Inflammatory macrophage (primary cell): ENCODE measurements around the gene RARA.

ENCODE experiments used
- DNase-seq, 2 donors: peaks; one replicate each; pipeline ENCODE4 v3.0.0-alpha.2; 2020 to 2022

Gene RARA

DNA sequence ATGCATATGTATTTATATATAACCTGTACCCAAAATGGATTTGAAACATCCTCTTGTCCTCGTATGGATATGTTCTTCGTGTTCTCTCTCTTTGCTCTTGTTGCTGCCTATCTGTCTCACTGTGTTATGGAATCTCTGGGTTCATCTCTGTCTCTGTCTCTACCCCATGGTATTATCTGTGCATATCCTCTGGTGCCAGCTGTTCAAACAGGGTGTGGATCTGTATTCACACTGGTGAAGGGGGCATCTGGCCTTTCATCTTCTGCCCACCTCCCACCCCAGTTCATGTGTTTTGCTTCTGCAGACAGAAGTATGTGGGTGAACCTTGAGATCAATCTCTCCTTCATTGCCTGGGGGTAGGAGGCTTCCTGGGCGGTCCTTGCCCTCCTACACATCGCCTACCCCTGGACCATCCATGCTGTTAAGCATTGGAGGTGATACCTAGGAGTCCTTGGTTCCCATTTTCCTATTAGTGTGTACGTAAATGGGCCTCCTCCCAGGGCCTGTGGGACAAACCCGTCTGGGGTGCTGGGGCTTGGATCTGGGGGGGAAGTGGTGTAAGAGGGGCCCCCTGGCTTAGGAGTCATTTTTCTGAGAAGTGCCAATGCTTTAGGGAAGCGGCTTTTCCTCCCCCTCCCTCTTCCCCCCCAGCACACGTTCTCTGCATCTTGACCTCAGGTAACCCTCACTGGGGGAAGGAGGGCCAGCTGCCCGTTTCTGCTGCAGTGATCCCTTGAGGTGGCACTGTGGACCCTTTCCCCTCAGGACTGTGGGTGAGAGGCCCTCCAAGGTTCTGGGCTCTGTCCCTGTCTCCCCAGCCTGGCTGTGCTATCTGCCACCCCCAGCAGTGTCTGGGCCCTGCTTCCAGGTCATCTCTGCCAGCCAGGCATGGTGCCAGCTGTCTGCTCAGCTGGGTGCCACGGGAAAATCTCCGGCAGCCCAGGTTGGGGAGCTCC is 21.1 kb downstream of the RARA start:
- DNase-seq: peak; percentile 89 to 92

GRCh38 chr17:40330850-40331470 is 22.0 kb downstream of the RARA start:
- no peak for DNase-seq

DNA sequence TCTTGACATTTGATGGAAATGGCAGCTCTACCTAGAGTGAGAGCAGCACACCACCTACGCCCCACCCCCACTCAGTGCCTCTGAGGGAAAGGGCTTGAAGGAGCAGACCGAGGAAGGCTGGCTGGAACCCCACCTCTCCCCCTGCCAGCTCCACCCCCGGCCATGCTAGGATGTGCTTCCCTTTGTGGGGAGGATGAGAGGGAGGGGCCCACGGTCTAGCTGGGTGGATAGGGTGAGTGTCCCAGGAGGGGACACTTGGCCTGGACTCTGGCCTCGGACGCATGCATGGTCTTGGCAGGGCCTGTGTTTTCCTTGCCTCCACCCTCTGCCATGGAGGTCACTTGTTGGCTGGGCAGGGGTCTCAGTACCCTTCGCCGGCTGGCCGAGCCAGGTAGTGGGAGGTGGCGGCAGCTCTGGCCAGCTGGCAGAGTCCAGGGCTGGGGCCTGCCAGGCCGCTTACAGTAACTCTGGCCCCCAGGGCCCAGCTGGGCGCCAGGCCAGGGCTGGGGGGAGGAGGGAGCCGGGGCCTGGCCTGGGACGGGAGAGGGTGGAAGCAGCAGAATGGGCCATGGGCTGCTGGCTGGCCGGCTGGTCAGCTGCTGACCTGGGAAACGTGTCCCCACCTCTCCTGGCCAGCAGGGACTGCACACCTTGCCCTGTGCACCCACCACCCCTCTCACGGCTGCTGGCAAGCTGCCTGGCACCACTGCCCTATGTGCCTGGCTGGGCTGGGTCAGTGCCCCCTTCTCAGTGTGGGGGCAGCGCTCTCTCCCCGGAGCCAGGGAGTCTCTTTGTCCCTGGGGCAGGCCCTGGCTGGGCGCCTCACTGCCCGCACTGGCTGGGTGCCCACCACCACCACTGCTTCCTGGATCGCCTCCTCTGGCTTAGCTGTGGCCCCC is 23.0 kb downstream of the RARA start:
- peak; percentile 30 to 40 for DNase-seq

GRCh38 chr17:40333781-40334448 is 24.9 kb downstream of the RARA start:
- peak; percentile 93 to 94 for DNase-seq

DNA sequence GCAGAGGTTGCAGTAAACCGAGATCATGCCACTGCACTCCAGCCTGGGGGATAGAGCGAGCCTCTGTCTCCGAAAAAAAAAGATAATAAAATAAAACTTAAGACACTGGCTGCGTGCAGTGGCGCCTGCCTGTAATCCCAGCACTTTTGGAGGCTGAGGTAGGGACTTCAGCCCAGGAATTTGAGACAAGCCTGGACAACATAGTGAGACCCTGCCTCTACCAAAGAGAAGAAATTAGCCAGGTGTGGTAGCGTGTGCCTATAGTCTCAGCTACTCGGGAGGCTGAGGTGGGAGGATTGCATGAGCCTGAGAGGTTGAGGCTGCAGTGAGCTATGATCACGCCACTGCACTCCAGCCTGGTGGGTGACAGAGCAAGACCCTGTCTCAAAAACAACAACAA is 26.6 kb downstream of the RARA start:
- DNase-seq: no peak

DNA sequence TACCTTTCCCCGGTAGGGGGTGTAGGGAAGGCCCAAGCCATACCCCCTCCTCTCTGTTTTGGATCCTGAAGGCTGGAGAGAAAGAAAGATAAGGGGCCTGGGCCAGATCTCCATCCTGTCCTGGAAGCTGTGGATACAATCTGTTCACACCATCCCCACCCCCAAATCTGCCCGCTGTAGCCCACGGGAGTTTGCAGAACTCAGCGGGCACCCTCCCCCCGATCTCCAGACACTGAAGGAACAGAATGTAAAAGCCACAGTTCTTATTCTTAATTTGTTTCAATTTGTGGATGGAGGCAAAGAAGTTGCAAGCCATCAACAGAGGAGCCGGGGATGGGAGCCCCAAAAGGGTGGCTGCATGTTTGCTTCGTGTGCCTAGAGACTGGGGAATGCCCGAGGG is 28.4 kb downstream of the RARA start:
- DNase-seq: no peak

DNA sequence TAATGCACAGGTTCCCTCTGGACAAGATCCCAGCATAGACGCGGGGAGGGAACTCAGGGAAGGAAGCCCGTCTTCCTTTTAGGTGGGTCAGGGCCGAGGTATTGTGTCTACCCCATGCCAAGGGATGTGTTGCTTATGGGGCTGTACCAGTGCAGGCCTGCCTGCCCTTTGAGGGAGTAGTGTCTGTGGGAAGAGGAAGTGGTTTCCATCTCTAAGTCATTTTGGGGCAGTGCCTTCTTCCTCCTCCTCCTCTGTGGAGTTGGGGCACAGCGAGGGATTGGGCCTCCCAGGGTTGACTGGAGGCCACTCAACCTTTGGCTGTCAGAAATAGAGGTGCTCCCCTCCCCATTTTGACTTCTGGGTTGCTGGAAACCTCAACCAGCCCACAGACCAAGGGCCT is 29.1 kb downstream of the RARA start:
- peak in 1 of 2 donors; percentile 35 for DNase-seq

GRCh38 chr17:40338941-40339649 is 30.1 kb downstream of the RARA start:
- no peak for DNase-seq

DNA sequence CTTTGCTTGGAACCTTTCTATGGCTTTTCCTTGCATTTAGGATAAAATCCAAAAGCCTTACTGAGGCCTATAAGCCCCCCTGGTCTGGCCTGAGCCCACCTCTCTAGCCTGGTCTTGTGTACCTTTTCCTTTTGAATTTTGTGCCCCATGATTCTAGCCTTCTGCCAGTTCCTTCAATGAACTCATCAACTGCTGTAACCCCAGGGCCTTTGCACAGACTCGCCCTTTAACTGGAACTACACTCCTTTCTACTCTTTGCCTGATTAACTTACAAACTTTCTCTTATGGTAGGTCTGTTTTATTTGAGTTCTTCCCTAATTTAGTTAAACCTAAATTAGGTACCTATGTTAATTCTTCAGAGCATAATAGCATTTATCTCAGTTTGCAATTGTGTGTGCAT is 31.3 kb downstream of the RARA start:
- DNase-seq: no peak

- peak; percentile 96 for DNase-seq
Measured at GRCh38 chr17:40340880-40341807, 32.2 kb downstream of the RARA start.

GRCh38 chr17:40341808-40342503 is 33.0 kb downstream of the RARA start:
- DNase-seq: peak; percentile 56 to 66

DNA sequence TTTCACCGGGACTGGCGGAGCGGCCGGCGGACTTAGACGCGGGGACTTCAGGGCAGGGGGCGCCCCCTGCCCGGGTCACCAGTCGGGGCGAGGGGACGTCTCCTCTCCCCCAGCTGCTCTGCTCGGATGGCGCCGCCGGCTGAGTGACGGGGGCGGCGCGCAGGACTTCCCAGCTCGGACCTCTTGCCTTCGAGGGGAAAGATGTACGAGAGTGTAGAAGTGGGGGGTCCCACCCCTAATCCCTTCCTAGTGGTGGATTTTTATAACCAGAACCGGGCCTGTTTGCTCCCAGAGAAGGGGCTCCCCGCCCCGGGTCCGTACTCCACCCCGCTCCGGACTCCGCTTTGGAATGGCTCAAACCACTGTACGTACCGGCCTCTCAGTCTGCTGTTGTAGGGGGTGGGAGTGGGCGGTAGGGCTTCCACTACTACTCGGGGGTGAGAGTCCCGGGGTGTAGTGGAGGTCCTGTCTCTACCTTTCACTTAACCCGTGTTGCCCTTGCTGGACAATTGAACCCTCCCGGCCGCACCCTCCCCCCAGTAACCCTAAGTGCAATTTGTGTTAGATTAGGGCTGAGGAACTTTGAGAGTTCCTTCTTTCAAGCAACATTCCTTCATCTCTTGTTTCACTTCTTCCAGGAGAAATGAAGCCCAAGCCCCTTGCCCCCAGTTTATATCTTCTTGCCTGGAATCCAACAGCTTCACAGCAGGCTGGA is 33.7 kb downstream of the RARA start:
- peak in 1 of 2 donors; percentile 18 for DNase-seq

DNA sequence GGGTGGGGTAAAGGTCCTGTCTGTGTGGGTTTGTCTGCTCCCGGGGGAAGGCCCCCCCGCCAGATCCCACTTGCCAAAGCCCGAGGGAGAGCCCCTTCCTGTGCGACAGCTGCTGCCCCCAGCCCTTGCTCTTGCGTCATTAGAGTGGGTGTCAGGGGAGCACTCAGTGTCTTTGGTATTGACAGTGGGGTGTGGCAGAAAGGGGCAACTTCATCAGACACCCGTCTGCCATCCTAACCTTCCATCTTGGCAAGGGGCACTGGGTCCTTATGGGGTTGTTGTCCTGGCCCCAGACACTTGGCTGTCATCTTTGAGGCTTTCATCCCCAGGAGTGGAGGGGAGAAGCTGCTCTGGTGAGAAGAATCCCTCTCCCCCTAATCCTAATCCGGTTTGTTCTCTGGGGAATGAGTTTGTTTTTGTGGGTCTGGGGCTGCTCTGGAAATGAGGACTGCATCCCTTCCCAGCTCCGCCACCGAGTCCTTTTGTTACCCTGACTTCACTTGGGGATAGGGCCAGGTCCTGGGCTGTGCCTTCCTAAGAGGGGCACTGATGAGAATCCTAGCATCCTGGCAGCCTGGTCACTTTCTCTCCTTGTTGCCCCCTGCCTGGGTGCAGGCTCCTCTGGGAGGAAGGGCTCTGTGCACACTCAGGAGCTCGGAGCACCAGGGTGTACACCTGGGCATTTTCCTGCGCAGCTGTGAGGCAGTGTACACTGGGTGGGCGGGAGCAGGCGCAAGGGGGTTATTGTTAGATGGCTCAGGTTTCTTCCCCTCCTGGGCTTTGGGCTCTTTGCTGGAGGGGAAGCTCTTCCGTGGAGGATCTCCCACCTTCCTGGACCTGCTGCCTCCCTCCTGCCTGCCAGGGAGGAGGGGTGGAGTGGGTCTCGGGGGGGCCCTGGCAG is 34.5 kb downstream of the RARA start:
- DNase-seq: peak; percentile 24 to 28

DNA sequence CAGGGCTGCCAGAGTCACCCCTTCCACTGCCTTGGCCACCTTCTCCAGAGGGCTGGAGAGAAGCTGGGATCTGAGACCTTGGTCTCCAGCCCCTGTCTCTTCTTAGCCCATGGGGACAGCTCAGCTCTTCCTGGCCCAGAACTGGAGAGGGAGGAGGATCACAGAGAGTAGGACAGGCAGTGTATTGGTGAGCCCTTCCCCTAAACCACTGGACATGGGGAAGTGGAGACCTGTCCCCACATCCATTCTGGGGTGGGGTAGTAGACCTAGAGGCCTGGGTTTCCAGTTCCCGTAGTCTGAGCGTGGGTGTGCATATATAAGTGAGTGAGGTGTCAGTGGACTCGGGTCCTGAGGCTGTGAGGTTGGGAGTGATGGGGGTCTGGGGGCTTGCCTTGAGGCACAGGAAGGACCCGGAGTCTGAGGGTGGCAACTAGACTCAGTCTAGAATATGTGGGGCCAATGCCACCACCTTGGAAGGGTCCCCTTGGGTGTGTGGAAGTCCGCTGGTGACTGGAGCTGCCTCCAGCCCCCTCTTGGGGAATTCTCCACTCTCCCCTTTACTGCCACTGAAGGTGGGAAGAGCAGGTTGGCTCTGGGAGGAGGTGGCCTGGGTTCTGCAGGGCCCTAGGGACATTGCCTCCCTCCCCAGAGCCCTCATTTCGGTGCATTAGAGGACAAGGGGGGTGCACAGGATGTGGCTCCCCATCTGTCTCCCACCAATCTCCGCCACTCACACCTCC is 35.6 kb downstream of the RARA start:
- DNase-seq: peak; percentile 60 to 62

DNA sequence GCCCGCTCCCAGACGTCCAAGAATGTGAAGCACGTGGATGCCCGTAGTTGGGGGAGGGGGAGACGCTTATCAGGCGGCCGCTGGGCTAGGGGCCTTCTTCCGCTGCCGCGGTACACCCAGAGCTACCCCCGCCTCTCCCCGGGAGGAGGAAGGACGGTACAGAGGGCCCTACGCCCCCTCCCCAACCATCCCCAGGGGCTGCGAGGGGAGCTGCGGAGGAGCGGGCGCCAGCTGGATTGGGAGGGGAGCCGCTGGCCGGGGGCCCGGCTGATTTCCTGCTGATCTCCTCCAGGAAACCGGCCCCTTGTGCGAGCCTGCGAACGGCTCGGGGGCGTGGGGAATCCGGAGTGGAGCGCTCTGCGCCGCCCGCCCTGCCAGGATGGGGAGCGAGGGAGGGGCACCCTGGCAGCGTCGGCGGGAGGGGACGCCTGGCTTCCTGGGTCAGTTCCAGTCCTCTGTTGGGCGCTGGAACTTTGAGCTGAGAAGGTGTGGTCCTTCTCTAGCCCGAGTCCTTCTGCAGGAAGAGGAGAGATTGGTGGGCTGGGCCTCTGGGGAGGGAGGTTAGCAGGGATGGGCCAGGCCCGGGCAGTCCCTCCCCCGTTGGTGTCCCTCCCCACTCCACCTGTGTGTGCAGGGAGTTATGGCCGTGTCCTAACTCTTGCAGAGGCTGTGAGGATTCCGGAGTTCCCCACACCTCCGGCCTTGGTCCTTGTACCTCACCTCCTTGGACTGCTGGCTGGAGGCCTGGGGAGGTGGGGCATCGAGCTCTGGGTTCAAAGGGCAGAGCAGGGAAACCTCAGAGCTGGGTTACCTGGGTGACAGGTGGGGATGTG is 36.4 kb downstream of the RARA start:
- no peak for DNase-seq

DNA sequence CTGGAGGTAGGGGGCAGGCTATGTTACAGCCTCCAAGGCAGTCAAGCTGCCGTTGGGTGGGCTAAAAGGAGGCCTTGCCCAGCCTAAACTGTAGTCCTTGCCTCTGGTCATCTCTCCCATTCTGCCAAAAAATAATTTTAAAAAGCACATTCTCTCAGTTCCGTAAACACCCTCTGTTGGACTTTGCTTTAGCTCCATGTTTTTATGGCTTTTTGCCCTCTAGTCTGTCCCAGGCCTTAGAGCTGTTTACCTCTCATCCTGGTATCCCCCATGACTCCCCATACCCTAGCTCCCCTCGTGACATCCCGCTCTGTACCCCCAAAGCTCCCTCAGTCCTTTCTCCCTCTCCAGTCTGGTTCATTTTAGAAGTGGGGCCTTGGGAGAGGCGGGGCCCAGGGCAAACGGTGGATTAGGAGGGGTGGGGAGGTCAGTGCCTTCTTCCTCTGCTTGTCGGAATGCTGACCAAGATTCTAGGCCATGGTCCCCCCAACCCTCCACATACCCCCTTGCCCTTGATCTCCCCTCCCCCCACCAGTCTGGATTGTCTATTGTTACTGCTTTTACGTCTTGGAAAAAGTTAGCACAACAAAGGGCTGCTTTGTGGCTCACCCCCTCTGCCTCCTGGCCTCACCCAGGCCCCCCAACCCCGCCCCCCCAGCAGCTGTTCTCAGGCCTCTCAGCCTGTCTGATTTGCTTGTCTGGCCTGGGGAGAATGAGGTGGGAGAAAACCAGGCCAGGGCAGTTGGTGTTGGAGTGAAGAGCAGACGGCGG is 37.2 kb downstream of the RARA start:
- no peak for DNase-seq
